BLaER1 (cell line): Measurements from ENCODE around the gene ATP5MG.
A peak's percentile ranks its signal among the peaks of the same experiment; 100 is the strongest.
"Not testable (repeated sequence)": the region's sequence is repeated elsewhere in the genome, so short reads cannot be mapped to it uniquely, and the experiment has no call there.

Experiments
- H3K27ac ChIP-seq: shearing (Covaris generic); formaldehyde crosslinking; 2 replicates; pipeline ENCODE4 v1.8.1; 2022
- H3K27me3 ChIP-seq: shearing (Covaris generic); formaldehyde crosslinking; 2 replicates; pipeline ENCODE4 v1.8.1; 2022
- H3K36me3 ChIP-seq: shearing (Covaris generic); formaldehyde crosslinking; 2 replicates; pipeline ENCODE4 v1.8.1; 2022
- H3K4me1 ChIP-seq: shearing (Covaris generic); formaldehyde crosslinking; 2 replicates; pipeline ENCODE4 v1.8.1; 2022
- H3K4me2 ChIP-seq: shearing (Covaris generic); formaldehyde crosslinking; 2 replicates; pipeline ENCODE4 v1.8.1; 2022
- H3K4me3 ChIP-seq: shearing (Covaris generic); formaldehyde crosslinking; 2 replicates; pipeline ENCODE4 v1.8.1; 2022
- H3K9ac ChIP-seq: shearing (Covaris generic); formaldehyde crosslinking; 2 replicates; pipeline ENCODE4 v1.8.1; 2022
- H3K9me3 ChIP-seq: shearing (Covaris generic); formaldehyde crosslinking; 2 replicates; pipeline ENCODE4 v1.8.1; 2022
- H4K20me1 ChIP-seq: shearing (Covaris generic); formaldehyde crosslinking; 2 replicates; pipeline ENCODE4 v1.8.1; 2022
- Cebpa-rat ChIP-seq: shearing (Covaris generic); IDR thresholded peaks from 2 replicates; pipeline ENCODE4 v1.8.1; 2022

Gene ATP5MG

DNA sequence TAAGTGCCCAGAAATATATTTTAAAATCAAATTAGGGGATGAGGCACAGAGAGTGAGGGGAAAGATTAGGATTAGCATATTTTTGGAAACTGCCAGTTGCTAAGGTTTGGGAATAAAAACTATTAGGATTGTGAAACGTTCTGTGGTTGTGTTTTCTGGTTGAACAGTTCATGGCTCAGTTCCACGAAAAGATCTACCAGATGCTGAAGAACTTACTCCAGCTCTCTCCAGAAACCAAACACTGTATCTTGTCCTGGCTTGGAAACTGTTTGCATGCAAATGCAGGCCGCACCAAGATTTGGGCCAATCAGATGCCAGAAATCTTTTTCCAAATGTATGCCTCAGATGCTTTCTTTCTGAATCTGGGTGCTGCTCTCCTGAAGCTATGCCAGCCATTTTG, 26.7 kb upstream of the ATP5MG start:
- H3K27me3 ChIP-seq: no peaks in the 10 kb centered on the region
- H3K4me2 ChIP-seq: no peak overlapping the region
- no peaks in the 10 kb centered on the region for H3K9me3 ChIP-seq
- TF ChIP-seq Cebpa-rat: no peak
- H3K4me1 ChIP-seq: no peaks in the 10 kb centered on the region
- no peak overlapping the region for H3K4me3 ChIP-seq
- no peaks in the 10 kb centered on the region for H4K20me1 ChIP-seq
- peaks cover 97% of the 10 kb centered on the region for H3K36me3 ChIP-seq
- no peak overlapping the region for H3K27ac ChIP-seq
- no peak overlapping the region for H3K9ac ChIP-seq

DNA sequence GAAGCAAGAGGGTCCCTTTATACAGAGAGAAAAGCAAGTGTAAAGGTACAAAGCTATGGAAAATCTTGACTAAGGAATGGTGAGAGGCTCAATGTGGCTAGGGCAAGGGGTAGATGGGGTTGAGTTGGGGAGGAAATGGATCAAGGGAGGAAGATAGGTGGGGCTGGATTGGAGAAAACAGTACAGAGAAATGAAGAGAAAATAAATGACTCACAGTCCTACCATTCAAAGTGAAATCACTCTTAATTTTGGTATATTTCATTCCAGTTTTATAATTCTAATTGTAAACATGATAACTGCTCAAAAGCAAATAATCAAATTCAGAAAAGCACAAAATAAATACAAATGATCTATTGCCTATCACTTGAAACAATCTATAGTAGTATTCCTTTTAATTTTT, 25.4 kb upstream of the ATP5MG start:
- Histone ChIP-seq H3K4me2 (no peak overlapping the region), H4K20me1 (no peaks in the 10 kb centered on the region), H3K36me3 (peaks cover 97% of the 10 kb centered on the region), H3K4me3 (no peak overlapping the region), H3K4me1 (no peaks in the 10 kb centered on the region), H3K9me3 (no peaks in the 10 kb centered on the region), H3K27me3 (no peaks in the 10 kb centered on the region), H3K27ac (no peak overlapping the region), H3K9ac (no peak overlapping the region)
- no peak for TF ChIP-seq Cebpa-rat

DNA sequence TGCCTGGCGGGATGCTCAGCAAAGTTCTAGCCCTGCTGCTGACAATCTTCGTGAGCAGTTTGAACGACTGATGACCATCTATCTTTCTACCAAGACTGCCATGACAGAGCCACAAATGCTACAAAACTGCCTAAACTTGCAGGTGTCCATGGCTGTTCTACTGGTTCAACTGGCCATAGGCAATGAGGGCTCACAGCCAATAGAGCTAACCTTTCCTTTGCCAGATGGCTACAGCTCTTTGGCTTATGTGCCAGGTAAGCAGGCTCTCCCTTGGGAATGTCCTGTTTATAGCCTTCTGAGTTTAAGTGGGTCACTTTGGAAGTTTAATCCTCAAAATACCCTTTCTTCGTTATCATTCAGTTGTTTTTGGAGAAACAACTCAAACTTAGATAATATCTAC, 21.9 kb upstream of the ATP5MG start:
- H3K4me1 ChIP-seq: no peaks in the 10 kb centered on the region
- peaks cover 97% of the 10 kb centered on the region for H3K36me3 ChIP-seq

DNA sequence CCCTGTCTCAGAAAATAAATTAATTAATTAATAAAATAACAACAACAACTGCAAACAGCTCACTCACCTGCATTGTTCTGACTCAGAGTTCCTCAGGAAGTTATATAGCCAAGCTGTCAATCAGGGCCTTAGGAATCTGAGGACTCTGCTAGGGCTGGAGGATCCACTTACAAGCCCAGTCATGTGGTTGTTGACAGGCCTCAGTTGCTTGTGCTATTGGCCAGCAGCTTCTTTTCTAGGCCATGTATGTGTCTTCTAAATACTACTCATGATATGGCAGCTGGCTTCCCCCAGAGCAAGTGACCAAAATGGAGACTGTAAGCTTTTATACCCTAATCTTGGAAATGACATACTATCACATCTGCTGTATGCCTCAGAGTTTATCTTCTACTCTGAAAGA, 20.8 kb upstream of the ATP5MG start:
- Histone ChIP-seq H3K4me2 (no peak overlapping the region), H3K4me3 (no peak overlapping the region), H4K20me1 (no peaks in the 10 kb centered on the region), H3K36me3 (peaks cover 97% of the 10 kb centered on the region), H3K4me1 (no peaks in the 10 kb centered on the region), H3K27ac (no peak overlapping the region), H3K9ac (no peak overlapping the region), H3K9me3 (no peaks in the 10 kb centered on the region), H3K27me3 (no peaks in the 10 kb centered on the region)
- TF ChIP-seq Cebpa-rat: no peak

More for the DNA sequence above, 21.9 kb upstream of the ATP5MG start:
- Histone ChIP-seq H3K27ac (no peak overlapping the region), H3K27me3 (no peaks in the 10 kb centered on the region), H3K4me2 (no peak overlapping the region), H3K9me3 (no peaks in the 10 kb centered on the region), H3K4me3 (no peak overlapping the region), H4K20me1 (no peaks in the 10 kb centered on the region), H3K9ac (no peak overlapping the region)
- no peak for TF ChIP-seq Cebpa-rat

DNA sequence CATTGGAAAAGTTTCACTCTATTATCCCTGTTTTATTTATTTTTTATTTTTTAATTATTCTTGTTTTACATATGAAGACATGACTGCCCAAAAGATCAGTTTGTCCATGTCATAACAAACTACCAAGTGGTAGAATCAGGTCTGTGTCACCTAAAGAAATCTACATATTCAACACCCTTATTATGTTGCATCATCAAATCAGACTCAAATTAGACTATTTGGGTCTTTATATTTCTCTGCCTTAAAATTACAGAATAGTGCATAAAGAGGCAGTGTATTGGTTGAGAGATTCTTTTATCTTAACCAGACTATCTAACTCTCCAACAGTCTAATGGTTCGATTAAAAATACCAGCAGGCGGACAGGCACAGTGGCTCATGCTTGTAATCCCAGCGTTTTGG, 18.5 kb upstream of the ATP5MG start:
- Histone ChIP-seq H3K27me3 (no peaks in the 10 kb centered on the region), H3K4me1 (no peaks in the 10 kb centered on the region), H3K27ac (no peak overlapping the region), H3K4me2 (no peak overlapping the region), H4K20me1 (no peaks in the 10 kb centered on the region), H3K9ac (no peak overlapping the region), H3K36me3 (peaks cover 98% of the 10 kb centered on the region), H3K4me3 (no peak overlapping the region), H3K9me3 (no peaks in the 10 kb centered on the region)
- no peak for TF ChIP-seq Cebpa-rat

DNA sequence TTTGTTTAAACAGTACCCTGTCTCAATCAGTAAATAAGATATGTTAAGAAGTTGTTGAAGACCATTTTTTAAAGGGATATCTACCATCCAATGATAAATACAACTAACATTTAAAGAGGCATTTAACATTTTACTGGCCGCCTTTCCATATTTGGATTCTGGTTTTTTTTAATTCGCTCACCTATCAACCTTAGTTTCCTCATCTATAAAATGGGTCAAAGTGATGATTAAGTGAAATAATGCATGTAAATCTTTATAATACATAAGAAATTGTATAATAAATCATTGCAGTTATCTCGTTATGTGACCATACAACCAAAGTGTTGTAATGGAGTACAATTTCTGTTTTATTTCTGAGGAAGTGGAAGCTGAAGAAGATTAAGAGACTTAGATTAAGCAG, 17.7 kb upstream of the ATP5MG start:
- no peak overlapping the region for H3K27ac ChIP-seq
- H3K27me3 ChIP-seq: no peaks in the 10 kb centered on the region
- no peaks in the 10 kb centered on the region for H4K20me1 ChIP-seq
- peaks cover 98% of the 10 kb centered on the region for H3K36me3 ChIP-seq
- TF ChIP-seq Cebpa-rat: no peak
- no peak overlapping the region for H3K4me2 ChIP-seq
- H3K9ac ChIP-seq: no peak overlapping the region
- no peak overlapping the region for H3K4me3 ChIP-seq
- H3K9me3 ChIP-seq: no peaks in the 10 kb centered on the region
- H3K4me1 ChIP-seq: no peaks in the 10 kb centered on the region

DNA sequence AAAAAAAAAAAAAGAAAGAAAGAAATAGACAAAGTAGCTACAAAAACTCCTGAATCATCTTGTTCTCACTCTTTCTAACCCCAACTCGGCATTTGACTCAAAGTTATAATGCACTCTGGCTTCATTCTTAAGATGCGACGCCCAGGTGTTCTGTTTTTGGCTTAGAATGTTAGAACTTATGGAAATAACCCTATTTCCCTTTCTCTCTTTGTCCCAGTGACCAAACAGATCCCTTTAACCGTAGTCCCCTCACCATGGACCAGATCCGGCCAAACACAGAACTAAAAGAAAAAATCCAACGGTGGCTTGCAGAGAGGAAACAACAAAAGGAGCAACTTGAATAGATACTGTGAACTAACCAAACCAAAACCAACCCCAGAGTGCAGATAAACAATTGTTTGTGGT, 5.3 kb upstream of the ATP5MG start:
- Histone ChIP-seq H3K9me3 (no peaks in the 10 kb centered on the region), H3K4me1 (peaks cover 9% of the 10 kb centered on the region), H3K27ac (no peak overlapping the region), H3K4me2 (no peak overlapping the region), H3K27me3 (no peaks in the 10 kb centered on the region), H4K20me1 (no peaks in the 10 kb centered on the region), H3K9ac (no peak overlapping the region), H3K4me3 (no peak overlapping the region), H3K36me3 (peaks cover 85% of the 10 kb centered on the region)
- TF ChIP-seq Cebpa-rat: no peak

DNA sequence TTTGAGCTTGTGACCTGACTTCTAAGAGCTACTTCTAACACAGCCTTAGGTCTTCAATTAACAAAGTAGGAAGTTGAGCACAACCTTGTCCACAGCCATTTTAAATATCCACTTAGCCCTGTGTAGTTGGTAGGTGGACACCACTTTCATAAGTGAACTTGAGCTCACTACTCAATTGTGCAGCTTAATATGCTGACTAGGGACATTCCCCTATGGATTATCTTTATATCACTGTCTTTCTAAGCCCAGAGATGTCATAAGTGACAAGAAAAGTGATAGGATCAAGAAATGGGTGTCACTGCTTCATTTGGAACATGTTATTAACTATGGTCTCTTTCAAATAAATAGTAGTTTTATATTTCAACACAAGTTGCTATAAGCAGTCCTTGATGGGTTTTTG, 4.0 kb upstream of the ATP5MG start:
- H3K27ac ChIP-seq: no peak overlapping the region

DNA sequence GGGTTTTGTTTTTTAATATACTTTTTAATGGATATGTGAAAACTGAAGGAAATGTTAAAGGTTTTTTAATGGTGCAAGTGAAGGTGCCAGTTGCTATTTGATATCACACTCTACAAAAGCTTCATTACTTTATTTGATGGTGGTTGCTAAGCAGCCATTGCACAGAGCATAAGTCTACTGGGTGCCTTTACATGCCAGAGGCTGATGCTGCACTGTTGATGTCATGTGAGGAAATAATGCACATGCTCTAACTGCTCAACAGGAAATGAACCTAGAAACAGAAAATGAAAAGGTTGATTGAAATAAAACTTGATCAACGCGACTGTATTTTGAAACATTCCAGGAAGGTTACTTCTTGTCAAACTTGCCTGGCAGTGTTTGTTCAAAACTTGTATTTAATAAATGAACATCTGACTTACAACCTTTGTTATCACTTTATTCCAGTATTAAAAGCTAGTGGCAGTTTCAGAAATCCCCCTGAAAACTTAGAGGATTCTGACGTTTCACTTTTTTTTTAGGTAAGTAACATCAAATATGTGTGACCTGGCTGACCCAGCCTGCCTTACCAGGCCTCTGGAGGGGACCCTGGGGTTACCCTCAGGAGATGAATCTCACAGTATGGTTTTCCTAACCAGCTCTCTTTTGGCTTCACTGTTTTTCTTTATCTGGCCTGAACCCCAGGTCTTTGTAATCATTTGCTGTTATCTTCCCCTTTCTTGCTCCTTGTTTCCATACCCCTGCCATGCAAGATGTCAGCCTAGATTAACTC, 2.4 kb upstream of the ATP5MG start:
- Histone ChIP-seq H3K9ac (no peak overlapping the region), H3K27me3 (no peaks in the 10 kb centered on the region), H3K4me2 (no peak overlapping the region), H4K20me1 (peaks cover 25% of the 10 kb centered on the region), H3K27ac (no peak overlapping the region), H3K9me3 (no peaks in the 10 kb centered on the region), H3K36me3 (peaks cover 62% of the 10 kb centered on the region), H3K4me1 (peaks cover 26% of the 10 kb centered on the region), H3K4me3 (no peak overlapping the region)
- TF ChIP-seq Cebpa-rat: no peak

More for the DNA sequence above, 4.0 kb upstream of the ATP5MG start:
- Histone ChIP-seq H3K9ac (no peak overlapping the region), H3K4me1 (peaks cover 11% of the 10 kb centered on the region), H3K36me3 (peaks cover 72% of the 10 kb centered on the region), H3K9me3 (no peaks in the 10 kb centered on the region), H3K4me2 (no peak overlapping the region), H4K20me1 (peaks cover 9% of the 10 kb centered on the region), H3K4me3 (no peak overlapping the region), H3K27me3 (no peaks in the 10 kb centered on the region)
- no peak for TF ChIP-seq Cebpa-rat

DNA sequence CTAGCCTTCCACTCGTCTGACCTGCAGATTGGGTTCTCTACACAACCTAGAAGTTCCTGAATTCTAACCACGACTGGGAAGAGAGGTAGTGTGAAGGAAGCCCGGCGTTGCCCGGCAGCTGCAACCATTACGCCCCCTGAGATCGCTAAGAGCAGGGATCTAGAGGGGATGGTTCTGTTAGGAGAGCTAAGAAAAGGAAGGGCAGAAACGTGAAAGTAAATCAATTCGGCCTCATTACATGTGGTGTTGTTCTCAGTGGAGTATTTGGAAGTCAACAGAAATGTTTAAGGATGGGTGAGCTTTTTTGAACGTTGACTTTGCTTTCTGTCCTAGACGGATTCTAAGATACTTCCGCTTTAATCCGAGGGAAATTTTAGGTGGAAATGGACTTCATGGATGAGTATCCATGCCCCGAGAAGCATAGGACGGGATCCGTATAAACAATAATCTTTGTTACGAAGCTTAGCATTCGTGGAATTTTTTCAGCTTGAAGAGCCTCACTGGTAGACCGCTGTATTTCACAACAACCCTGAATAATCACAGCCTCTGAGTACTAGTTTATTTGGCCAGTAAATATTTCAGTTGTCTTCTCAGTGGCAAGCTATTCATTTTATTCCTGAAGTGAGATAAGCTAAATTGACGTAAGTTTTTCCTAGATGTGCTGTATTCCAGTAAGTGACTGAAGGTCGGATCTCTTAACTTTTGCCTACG, 629 bp downstream of the ATP5MG start:
- Histone ChIP-seq H3K4me3 (peak overlapping the region; percentile 92), H3K36me3 (peaks cover 57% of the 10 kb centered on the region), H3K9ac (peak overlapping the region; percentile 93), H3K9me3 (no peaks in the 10 kb centered on the region), H3K27me3 (no peaks in the 10 kb centered on the region), H3K4me2 (peak overlapping the region; percentile 79), H4K20me1 (peaks cover 55% of the 10 kb centered on the region), H3K4me1 (peaks cover 56% of the 10 kb centered on the region), H3K27ac (peak overlapping the region; percentile 94)
- no peak for TF ChIP-seq Cebpa-rat

DNA sequence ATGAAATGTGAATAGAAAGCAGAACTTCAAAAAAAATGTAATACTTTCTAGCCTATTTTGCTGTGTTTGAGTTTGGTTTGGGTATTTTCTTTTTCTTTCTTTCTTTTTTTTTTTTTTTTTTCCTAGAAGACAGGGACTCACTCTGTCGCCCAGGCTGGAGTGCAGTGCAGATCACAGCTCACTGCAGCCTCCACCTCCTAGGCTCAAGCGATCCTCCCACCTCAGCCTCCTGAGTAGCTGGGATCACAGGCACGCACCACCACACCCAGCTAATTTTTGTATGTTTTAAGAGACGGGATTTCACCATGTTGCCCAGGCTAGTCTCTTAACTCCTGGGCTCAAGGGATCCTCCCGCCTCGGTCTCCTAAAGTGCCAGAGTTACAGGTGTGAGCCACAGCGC, 1.2 kb downstream of the ATP5MG start:
- H3K27ac ChIP-seq: peak overlapping the region; percentile 94; the same call in 1 of the 2 replicates
- H3K9me3 ChIP-seq, H3K27me3 ChIP-seq: not testable (repeated sequence)
- peaks cover 56% of the 10 kb centered on the region for H3K36me3 ChIP-seq
- peaks cover 62% of the 10 kb centered on the region for H3K4me1 ChIP-seq
- peak overlapping the region; percentile 93 for H3K9ac ChIP-seq
- H3K4me3 ChIP-seq: peak overlapping the region; percentile 92
- H3K4me2 ChIP-seq: peak overlapping the region; percentile 79
- peaks cover 61% of the 10 kb centered on the region for H4K20me1 ChIP-seq
